H7 (cell line): Measurements from ENCODE around the gene MYO5A. TPM values are rescaled to one million over a fixed set of nuclear protein-coding genes. Genes with fewer than 3 reads are reported as not detected.
A peak's percentile ranks its signal among the peaks of the same experiment; 100 is the strongest.

ENCODE experiments used
- DNase-seq: peaks from one replicate; pipeline ENCODE4 v3.0.0; 2012
- H3K27me3 ChIP-seq: 2 replicates; pipeline ENCODE4 v1.6.0; 2011; ENCODE audit warnings: mild to moderate bottlenecking, low read length; ENCODE audit not compliant: control insufficient read depth, insufficient read depth
- H3K36me3 ChIP-seq: replicated peaks from 2 replicates; pipeline ENCODE4 v1.5.1; 2011; ENCODE audit warnings: low read length; ENCODE audit not compliant: control insufficient read depth, insufficient read depth
- H3K4me3 ChIP-seq: 2 replicates; pipeline ENCODE4 v1.5.1; 2011; ENCODE audit warnings: low read depth, mild to moderate bottlenecking, control low read depth, low read length, moderate library complexity; ENCODE audit not compliant: insufficient read depth
- total RNA-seq: library from RNA; depleted of rRNA; stranded (reverse); fragments of >200 nt; shearing (Covaris generic); gene quantifications from 2 replicates; pipeline ENCODE4 v1.2.3, GENCODE V29; 2014

MYO5A gene
- total RNA-seq, 1 experiment from 2014 or later = 9.7 TPM

GRCh38 chr15:52350423-52350822, 178.3 kb downstream of the MYO5A start:
- DNase-seq = peak; percentile 34
- H3K4me3 ChIP-seq = no peak overlapping the region

GRCh38 chr15:52349052-52349700, 179.5 kb downstream of the MYO5A start:
- peak; percentile 24 for DNase-seq
- no peaks in the 10 kb centered on the region for H3K27me3 ChIP-seq
- H3K36me3 ChIP-seq = peaks cover 7% of the 10 kb centered on the region
- H3K4me3 ChIP-seq = no peak overlapping the region

More at GRCh38 chr15:52350423-52350822, 178.3 kb downstream of the MYO5A start:
- H3K27me3 ChIP-seq = no peaks in the 10 kb centered on the region
- H3K36me3 ChIP-seq = peaks cover 7% of the 10 kb centered on the region

- Histone ChIP-seq H3K4me3 (no peak overlapping the region), H3K36me3 (peaks cover 7% of the 10 kb centered on the region), H3K27me3 (no peaks in the 10 kb centered on the region)
- no peak for DNase-seq
These were observed 180.5 kb downstream of the MYO5A start for GRCh38 chr15:52348056-52348745.

GRCh38 chr15:52344592-52344991, 184.1 kb downstream of the MYO5A start:
- Histone ChIP-seq H3K36me3 (peaks cover 2% of the 10 kb centered on the region; the same call in 1 of the 2 replicates), H3K27me3 (no peaks in the 10 kb centered on the region), H3K4me3 (no peak overlapping the region)
- no peak for DNase-seq

GRCh38 chr15:52343831-52344230, 184.8 kb downstream of the MYO5A start:
- no peak for DNase-seq
- no peak overlapping the region for H3K4me3 ChIP-seq
- peaks cover 2% of the 10 kb centered on the region; the same call in 1 of the 2 replicates for H3K36me3 ChIP-seq
- H3K27me3 ChIP-seq = no peaks in the 10 kb centered on the region

GRCh38 chr15:52340093-52340492, 188.6 kb downstream of the MYO5A start:
- H3K4me3 ChIP-seq = no peak overlapping the region
- 0 out of 2 replicates have a peak, but pooled peaks cover 1% of the 10 kb centered on the region for H3K36me3 ChIP-seq
- DNase-seq = no peak
- H3K27me3 ChIP-seq = no peaks in the 10 kb centered on the region

- Histone ChIP-seq H3K36me3 (0 out of 2 replicates have a peak, but pooled peaks cover 1% of the 10 kb centered on the region), H3K27me3 (no peaks in the 10 kb centered on the region), H3K4me3 (no peak overlapping the region)
- DNase-seq = no peak
These were observed 189.8 kb downstream of the MYO5A start for GRCh38 chr15:52338891-52339290.

GRCh38 chr15:52338058-52338457, 190.6 kb downstream of the MYO5A start:
- no peaks in the 10 kb centered on the region for H3K27me3 ChIP-seq
- 0 out of 2 replicates have a peak, but pooled peaks cover 1% of the 10 kb centered on the region for H3K36me3 ChIP-seq
- DNase-seq = no peak
- no peak overlapping the region for H3K4me3 ChIP-seq

- DNase-seq = peak; percentile 21
- Histone ChIP-seq H3K27me3 (no peaks in the 10 kb centered on the region), H3K4me3 (no peak overlapping the region), H3K36me3 (0 out of 2 replicates have a peak, but pooled peaks cover 1% of the 10 kb centered on the region)
These were observed 191.4 kb downstream of the MYO5A start for GRCh38 chr15:52337198-52337853.

- DNase-seq = no peak
- 0 out of 2 replicates have a peak, but pooled peaks cover 1% of the 10 kb centered on the region for H3K36me3 ChIP-seq
- H3K4me3 ChIP-seq = no peak overlapping the region
- no peaks in the 10 kb centered on the region for H3K27me3 ChIP-seq
These were observed 192.2 kb downstream of the MYO5A start for GRCh38 chr15:52336529-52336928.

- Histone ChIP-seq H3K36me3 (0 out of 2 replicates have a peak, but pooled peaks cover under 1% of the 10 kb centered on the region), H3K4me3 (no peak overlapping the region), H3K27me3 (no peaks in the 10 kb centered on the region)
- DNase-seq = no peak
These were observed 194.1 kb downstream of the MYO5A start for GRCh38 chr15:52334491-52335160.

- Histone ChIP-seq H3K4me3 (no peak overlapping the region), H3K27me3 (no peaks in the 10 kb centered on the region), H3K36me3 (no peaks in the 10 kb centered on the region; the same call in 1 of the 2 replicates)
- peak; percentile 38 for DNase-seq
These were observed 197.0 kb downstream of the MYO5A start for GRCh38 chr15:52331490-52332240.

GRCh38 chr15:52329987-52330386, 198.7 kb downstream of the MYO5A start:
- Histone ChIP-seq H3K27me3 (no peaks in the 10 kb centered on the region), H3K36me3 (no peaks in the 10 kb centered on the region; the same call in 1 of the 2 replicates), H3K4me3 (no peak overlapping the region)
- no peak for DNase-seq

- DNase-seq = no peak
- Histone ChIP-seq H3K4me3 (no peak overlapping the region), H3K36me3 (no peaks in the 10 kb centered on the region; the same call in 1 of the 2 replicates), H3K27me3 (no peaks in the 10 kb centered on the region)
These were observed 199.5 kb downstream of the MYO5A start for GRCh38 chr15:52329150-52329549.
